HUDEP-2 (cell line): ENCODE measurements around the gene IL1R1.
"Not testable (repeated sequence)": the region's sequence is repeated elsewhere in the genome, so short reads cannot be mapped to it uniquely, and the experiment has no call there.

ENCODE experiments used
- DNase-seq, 76 experiments: peaks; one replicate each; lab custom pipeline; 2025; ENCODE audit not compliant: unreplicated experiment in 76 of 76; lab: John Stamatoyannopoulos, UW

The IL1R1 gene, protein sequence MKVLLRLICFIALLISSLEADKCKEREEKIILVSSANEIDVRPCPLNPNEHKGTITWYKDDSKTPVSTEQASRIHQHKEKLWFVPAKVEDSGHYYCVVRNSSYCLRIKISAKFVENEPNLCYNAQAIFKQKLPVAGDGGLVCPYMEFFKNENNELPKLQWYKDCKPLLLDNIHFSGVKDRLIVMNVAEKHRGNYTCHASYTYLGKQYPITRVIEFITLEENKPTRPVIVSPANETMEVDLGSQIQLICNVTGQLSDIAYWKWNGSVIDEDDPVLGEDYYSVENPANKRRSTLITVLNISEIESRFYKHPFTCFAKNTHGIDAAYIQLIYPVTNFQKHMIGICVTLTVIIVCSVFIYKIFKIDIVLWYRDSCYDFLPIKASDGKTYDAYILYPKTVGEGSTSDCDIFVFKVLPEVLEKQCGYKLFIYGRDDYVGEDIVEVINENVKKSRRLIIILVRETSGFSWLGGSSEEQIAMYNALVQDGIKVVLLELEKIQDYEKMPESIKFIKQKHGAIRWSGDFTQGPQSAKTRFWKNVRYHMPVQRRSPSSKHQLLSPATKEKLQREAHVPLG

DNA sequence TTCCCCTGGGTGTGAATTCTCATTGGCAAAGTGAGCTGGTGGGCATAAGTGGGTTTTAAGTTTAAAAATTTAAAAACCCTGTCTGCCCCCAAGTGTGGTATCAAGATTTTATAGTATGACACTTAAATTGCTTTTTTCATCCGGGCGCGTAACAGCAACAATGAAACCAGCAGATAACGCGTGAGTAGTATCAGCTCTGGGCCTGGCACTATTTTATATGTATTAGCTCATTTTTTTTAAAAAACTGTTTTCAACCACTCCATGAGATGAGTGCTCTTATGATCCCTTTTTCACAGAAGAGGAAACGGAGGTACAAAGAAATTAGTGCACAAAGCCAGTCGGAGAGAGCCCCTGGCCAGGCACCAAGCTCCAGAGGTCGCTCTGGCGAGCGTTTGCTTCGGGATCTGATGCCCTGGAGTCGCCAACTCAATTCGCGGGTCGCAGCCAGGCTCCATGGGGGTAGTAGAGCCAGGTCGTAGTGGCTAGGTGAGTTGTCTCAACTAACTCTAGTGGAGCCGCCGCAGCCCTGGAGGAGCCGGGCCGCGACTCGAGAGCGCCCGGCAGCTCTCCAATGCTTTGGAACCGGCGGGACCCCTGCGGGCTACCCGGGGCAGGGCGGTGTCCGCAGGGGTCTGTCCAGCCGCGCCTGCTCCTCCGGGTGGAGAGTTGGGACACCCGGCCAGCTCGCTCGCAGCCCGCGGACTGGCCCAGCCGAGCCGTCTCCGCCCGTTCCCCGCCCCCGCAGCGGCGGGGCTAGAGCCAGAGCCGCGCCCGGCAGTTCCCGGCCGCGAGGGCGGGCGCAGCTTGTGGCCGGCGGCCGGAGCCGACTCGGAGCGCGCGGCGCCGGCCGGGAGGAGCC lies at the start of gene IL1R1:
Gene IL1R1 (plus strand): TSS at position 777 of the 859 bp plus-strand sequence. CDS start 14,979 bp downstream, outside the sequence.
- peak in 17 of 76 experiments; percentile 1 to 29 (median 6) for DNase-seq

DNA sequence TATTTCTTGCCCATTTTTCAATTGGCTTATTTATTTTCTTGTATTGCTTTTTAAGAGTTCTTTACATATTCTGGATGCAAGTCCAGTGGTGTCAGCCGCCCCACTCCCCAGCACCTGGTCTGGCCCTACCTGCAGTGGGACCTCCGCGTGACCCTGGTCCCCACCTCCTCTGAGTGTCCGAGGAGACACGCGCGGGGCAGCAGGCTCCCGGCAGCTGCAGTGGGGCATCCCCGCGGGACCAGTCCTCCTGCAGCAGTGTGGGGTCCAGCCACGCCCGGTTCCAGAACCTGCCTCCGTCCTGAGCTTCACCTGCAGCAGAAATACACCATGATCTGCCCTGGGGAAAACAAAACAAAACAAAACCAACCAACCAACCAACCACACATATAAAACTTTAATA lies 48.9 kb upstream of the IL1R1 start:
- DNase-seq = no peak

DNA sequence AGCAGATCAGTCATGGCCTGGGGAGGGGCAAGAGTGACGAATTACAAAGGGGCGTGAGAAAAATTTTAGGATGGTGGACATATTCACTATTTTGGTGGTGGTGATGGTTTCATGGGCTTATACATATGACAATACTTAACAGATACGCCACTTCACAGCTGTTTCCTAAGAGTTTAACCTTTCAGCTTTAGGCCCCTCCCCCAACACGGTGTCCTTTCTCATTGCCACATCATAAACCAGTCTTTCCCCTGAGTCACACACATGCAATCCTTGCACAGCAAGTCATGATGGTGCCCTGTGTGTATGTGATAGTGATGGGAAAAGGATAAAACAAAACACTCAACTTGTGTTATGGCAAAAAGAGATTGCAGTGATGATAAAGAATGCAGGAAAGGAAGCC lies 47.6 kb upstream of the IL1R1 start:
- peak in 2 of 76 experiments; percentile 1 to 18 for DNase-seq

DNA sequence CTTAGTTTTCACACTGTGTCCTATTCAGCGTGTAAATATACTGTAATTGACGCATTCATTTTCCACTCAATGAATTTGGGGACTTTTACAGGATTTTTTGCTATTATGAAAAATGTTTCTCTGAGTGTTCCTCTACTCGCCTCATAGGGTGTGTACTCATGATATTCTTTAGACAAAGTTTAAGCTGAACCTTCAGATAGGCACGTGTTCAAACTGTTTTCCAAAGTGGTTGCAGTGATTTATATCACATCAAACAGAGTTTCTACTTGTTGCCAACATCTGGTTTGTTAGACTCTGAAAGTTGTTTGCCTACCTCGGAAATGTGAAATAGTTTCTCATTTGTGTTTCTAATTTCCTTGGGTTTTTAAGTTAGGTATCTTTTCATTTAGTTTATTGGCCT lies 46.4 kb upstream of the IL1R1 start:
- no peak for DNase-seq

DNA sequence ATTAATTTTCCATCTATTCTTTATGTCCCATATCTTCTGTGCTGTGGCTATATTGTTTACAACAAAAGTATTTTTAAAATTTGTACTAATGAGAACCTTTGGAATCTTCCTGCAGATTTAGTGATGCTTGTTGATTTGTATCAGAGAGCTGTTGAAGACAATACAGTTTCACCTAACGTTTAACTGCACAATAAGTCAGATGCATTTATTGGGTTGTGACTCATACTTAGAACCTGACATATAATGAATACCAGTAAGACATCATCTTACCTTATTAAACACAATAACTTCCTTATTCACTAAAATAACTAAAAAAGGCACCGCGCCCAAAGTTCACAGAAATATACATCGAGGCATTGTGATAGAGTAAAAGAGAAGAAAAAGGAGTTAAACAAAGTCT lies 43.8 kb upstream of the IL1R1 start:
- no peak for DNase-seq

DNA sequence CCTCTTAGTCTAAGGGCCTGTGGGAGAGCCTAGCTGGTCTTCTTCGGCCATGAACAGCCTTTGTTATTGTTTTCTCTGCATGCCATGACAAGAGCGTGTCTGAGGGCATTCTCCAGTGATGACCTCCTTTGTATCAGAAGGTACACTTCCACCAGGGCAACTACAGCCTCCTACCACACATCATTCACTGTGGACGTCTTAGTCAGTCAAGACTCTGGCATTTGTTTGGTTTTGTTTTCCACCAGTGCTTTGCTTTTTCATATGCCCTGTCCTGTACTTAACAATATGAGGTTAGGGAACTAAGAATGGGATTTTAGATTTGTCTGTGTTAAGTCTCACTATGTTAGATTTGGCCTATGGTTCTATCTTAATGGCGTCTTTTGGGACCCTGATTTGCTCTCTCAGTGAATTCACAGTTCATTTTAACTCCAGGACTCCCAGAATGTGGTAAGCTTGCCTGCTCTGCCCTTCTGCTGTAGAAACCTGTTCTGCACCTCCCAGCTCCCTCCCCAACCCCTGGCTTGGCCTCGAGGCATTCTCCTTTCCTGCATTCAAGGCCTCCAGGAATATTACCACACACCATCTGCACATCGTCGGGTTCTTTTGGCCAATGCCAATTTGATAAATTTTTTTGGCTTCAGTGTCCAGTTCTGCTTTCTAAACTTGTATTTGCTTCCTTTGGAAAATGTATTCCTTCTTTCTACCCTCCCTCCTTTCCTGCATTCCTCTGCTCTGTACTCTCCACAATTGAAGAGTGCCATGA lies 42.8 kb upstream of the IL1R1 start:
- DNase-seq = no peak

DNA sequence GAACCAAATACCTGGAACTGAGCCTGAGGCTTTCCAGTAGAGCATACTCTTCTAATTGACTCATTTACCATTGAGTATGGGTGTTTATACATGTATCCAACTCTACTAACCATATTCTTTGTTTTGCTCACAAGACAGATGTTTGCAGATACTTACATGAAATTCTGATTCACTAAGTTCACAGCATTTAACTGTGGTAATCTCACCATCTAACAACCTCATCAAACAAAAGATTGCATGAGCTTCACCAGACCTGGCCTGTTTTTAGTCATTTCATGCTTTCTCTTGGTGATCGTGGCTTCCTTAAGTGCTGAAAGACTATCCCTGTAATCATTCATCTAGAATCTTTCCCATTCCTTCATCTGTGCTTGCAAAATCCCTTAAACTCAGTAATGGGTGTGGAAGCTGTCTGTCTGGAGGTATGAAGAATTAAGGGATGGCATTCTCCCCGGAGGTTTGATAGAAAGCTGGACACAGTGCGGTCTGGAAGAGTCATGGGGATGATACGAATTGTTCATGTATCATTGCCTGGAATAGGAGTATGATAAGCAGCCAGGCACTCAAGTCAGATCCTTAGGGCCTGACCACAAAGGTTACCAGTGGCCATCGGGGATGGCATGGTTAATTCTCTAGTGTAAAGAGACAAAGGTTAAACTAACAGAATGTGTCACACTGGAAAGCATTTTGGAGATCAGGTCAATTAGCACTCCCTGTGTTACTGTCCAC lies 42.0 kb upstream of the IL1R1 start:
- DNase-seq = no peak

DNA sequence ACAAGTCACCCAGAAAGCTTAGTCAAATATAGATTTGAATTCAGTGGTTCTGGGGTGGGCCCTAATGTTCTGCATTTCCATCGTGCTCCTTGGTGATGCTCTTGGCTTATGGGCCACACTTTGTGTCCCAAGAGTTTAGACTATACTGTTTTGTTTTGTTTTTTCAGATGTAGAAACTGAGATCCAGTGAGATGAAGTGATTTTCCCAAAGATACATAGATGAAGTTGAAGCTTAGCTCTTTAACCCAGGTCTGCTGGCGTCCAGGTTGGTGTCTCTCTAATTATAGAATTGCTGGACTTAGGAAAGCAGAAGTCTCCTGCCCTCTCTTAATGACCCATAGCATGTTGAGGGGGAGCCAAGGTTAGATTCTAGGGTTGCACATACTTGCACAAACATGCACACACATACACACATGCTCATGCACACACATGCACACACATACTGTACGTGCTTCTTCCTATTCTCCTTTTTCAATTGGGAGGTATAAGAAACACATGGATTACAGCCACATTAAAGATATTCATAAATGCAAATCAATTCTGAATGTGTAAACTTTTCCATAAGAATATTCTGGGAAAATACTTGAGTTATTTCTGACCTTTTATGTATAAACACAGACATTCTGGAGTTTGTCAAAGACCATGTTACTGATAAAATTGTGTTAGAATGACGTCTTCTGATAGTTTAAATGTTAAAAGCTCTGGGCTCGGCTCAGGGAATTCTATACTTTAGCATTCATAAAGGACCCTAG lies 41.3 kb upstream of the IL1R1 start:
- DNase-seq = no peak

DNA sequence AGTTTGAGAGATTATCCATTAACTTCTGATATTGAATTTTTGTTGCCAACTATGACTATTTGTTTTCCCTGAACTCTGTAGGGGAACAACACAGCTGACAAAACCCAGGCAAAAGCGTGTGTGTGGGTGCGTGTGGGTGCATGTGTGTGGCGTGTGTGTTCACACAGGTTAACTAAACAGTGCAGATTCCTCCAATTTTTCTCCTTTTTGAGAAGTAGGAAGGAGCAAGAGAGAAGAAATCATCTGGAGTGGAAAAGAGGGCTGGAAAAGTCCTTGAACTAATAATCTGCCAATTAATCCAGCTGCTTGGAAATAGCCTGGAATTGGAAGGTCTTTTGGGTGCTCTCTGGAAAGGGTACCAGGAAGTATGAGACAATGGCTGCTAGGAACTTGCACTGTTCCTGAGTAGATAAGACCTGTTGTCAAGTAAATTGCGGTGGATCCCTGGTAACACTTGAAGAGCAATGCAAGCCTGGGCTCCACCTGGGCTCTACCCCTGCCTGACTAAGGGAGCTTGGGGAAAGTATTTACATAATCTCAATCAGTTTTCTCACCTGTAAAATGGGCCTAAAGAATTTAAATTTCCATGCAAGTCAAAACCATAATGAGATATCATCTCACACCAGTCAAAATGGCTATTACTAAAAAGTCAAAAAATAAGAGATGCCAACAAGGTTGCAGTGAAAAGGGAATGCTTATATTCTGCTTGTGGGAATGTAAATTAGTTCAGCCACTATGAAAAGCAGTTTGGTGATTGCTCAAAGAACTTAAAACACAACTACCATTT lies 40.5 kb upstream of the IL1R1 start:
- no peak for DNase-seq

DNA sequence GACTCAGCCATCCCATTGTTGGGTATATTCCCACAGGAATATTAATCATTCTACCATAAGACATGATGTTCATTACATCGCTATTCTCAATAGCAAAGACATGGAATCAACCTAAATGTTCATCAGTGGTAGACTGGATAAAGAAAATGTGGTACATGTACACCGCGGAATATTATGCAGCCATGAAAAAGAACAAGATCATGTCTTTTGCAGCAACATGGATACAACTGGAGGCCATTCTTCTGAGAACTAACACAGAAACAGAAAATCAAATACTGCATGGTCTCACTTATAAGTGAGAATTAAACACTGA lies 40.0 kb upstream of the IL1R1 start:
- not testable (repeated sequence) for DNase-seq

DNA sequence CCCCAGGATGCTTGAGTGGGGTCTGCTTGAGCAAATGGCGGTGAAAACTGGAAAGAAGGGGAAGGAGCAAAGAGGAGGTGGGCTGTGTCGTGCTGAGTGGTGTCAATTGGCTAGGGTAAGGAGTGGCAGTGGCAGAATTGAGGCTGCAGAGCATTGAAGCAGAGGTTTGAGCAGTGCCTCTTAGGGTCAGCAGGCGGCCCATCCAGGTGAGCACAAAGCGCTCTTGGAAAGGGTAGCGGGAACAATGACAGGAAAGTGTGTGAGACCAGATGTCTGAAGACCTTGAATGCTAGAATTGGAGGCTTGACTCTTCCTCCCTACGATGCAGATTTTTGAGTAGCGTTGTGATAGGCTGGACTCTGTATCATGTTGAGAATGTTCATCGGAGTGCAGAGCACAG lies 39.3 kb upstream of the IL1R1 start:
- DNase-seq = no peak

DNA sequence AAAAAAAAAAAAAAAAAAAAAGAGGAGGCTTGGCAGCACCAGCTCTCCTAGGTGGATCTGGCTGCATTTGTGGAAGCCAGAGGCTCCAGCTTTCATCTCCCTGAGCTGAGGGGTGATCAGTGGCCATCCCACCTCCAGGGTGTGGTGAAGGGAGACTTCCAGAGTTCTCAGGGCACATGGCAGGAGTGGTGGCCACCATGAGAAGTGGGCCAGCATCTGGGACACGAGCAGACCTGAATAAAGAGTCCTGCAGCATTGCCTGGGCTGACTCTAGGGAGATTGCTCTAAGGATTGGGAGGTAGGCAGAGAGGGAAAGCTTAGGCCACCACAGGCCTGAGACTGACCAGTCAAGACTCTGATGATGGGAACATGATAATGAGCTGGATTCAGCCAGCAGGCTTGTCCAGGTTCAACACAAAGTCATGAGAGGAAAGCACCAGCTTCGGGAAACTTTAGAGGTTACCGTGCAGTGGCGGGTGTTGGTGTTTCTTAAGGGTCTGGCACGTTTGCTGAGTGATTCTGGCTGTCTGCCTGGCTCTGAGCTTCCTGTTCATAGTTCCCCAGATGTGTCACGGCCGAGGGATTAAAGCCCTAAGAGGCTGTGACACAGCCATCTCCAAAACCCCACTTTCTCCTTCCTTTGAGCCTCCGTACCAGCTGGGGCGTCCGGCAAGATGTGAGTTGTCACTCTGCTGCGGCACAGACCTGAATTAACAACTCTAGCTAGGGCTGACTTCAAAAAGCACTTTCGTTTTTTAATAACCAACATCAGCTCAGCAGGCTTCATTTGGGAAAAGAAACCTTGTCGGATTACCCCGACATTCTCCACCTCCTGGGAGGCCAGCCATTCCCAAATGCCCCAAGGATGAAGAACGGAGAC lies 38.3 kb upstream of the IL1R1 start:
- no peak for DNase-seq

DNA sequence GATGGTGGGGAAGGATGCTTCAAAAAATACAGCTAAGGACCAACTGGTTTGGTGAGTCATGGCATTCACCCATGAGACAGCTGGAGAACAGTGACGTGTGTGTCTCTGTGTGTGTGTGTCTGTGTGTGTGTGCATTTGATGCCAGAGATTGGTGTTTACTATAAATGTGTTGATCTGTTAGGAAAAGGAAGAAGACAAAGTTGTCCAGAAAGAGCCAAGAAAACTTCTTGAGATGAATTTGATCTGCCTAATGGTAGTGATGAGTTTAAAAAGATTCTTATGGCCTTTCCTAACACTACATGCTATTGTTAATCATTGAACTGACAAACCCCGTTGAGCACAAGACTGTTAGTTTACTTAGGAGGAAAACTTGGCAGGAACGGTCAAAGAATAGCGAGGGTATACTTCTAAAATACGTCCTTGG lies 36.4 kb upstream of the IL1R1 start:
- DNase-seq = no peak

DNA sequence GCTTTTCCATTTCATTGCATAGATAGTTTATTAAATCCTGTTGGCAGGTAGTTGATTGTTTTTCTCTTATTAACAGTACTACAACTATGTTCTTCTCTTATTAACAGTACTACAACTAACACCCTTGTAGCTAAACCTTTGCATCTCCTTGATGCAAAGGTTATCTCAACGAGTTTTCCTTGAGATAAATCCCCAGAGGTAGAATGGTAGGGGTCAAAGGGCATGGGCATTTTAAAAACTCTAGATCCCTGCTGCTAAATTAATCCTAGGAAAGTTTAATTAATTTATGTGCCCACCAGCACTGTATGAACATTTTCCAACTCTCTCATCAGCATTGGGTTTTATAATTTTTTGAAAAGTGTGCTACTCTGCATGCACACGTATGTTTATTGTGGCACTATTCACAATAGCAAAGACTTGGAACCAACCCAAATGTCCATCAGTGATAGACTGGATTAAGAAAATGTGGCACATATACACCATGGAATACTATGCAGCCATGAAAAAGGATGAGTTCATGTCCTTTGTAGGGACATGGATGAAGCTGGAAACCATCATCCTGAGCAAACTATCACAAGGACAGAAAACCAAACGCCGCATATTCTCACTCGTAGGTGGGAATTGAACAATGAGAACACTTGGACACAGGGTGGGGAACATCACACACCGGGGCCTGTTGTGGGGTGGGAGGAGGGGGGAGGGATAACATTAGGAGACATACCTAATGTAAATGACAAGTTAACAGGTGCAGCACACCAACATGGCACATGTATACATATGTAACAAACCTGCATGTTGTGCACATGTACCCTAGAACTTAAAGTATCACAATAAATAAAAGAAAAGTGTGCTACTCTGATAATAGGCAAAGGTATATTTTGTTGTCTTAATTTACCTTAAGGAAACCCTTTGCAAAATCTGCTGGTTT lies 35.5 kb upstream of the IL1R1 start:
- DNase-seq = not testable (repeated sequence)

DNA sequence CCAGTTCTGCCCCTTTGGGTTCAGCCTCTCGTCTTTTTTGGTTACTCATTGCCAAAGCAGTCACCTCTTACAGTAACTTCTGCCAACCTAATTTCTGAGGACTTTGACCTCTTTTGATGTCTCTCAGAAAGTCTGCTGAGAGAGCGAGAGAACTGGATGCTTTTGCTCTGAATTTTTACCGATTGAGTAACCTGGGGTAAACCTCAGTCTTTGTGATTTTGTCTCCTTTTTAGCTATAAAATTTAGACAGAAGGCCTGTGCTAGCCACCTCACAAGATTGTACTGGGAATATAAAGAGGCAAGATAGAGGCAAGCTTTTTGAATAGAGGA lies 34.8 kb upstream of the IL1R1 start:
- DNase-seq = no peak

DNA sequence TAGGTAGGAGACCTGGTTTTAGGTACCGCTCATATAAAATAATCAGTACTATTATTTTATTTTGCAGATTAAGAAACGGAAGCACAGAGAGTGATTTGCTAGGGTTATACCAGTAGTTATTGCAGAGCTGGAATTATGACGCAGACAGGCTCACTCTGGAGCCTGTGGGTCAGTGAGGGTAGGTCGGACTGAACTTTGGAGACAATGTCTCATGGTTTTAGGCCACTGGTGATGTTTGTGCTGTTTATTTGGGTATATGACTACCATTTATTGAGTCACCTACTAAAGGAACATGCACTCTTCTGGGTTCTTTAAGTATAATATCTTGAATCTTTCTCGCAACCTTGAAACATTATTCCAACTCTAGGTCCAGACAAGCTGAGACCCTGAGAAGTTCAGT lies 33.5 kb upstream of the IL1R1 start:
- no peak for DNase-seq

DNA sequence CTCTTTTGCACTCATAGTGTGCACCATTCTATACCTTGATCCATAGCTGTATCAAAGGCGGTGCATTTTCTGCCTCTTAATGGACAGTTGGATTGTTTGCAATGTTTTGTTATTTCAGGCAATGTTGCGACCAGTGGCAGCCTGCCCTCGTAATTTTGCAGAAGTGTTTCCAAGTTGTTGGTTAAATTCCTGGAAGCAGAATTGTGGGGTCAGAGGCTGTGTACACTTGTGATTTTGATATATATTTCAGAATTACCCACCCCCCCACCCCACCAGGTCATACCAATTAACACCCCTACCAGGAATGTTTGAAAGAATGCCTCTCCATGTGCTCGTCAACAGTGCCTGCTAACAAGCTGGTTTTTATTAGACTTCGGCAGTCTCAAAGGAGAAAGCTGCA lies 32.4 kb upstream of the IL1R1 start:
- no peak for DNase-seq
